Lung (tissue), 12 donors: ENCODE measurements around the gene INAFM2. TPM values are rescaled to one million over a fixed set of nuclear protein-coding genes. Genes with fewer than 3 reads are reported as not detected.

Source experiments
- ATAC-seq: fragments of 200-7000 bp; cut with Tn5 transposase; one replicate; pipeline ENCODE4 v1.9.1; 2020; ENCODE audit warnings: moderate number of reproducible peaks; ENCODE audit not compliant: insufficient read depth, low FRiP score
- DNase-seq, 3 donors: peaks; one replicate each; pipeline ENCODE4 v3.0.0-alpha.2; 2013 to 2017
- H3K27ac ChIP-seq, 2 donors: one replicate each; pipeline ENCODE4 v1.5.1; 2013; ENCODE audit warnings: mild to moderate bottlenecking in 2 of 2, moderate library complexity in 2 of 2, control low read depth in 1 of 2, inconsistent platforms in 1 of 2, low read depth in 1 of 2, low read length in 1 of 2
- H3K27me3 ChIP-seq, 3 donors: one replicate each; pipeline ENCODE4 v1.5.1; 2013; ENCODE audit warnings: low read length in 2 of 3; ENCODE audit not compliant: control insufficient read depth in 3 of 3, insufficient read depth in 3 of 3
- H3K36me3 ChIP-seq, 4 donors: one replicate each; pipeline ENCODE4 v1.5.1; 2013; ENCODE audit warnings: low read length in 4 of 4, mild to moderate bottlenecking in 1 of 4, moderate library complexity in 1 of 4; ENCODE audit not compliant: control insufficient read depth in 4 of 4, insufficient read depth in 4 of 4
- H3K4me1 ChIP-seq, 5 donors: one replicate each; pipeline ENCODE4 v1.5.1; 2013; ENCODE audit warnings: low read length in 5 of 5, mild to moderate bottlenecking in 2 of 5, moderate library complexity in 1 of 5; ENCODE audit not compliant: control insufficient read depth in 5 of 5, insufficient read depth in 5 of 5
- H3K4me3 ChIP-seq: one replicate; pipeline ENCODE4 v1.5.1; 2013; ENCODE audit warnings: mild to moderate bottlenecking, control low read depth, moderate library complexity
- H3K9ac ChIP-seq, 2 donors: one replicate each; pipeline ENCODE4 v1.5.1; 2013; ENCODE audit warnings: low read length in 2 of 2, control low read depth in 1 of 2; ENCODE audit not compliant: insufficient read depth in 1 of 2
- H3K9me3 ChIP-seq, 4 donors: one replicate each; pipeline ENCODE4 v1.5.1; 2013; ENCODE audit warnings: low read length in 3 of 4, mild to moderate bottlenecking in 1 of 4, moderate library complexity in 1 of 4; ENCODE audit not compliant: control insufficient read depth in 4 of 4, insufficient read depth in 3 of 4
- WGBS, 2 donors: extraction: QIAGEN DNeasy Blood & Tissue Kit; methylation state at CpG; one replicate each; pipeline ENCODE4 v1.1.7; 2013; 5-methylcytosine and 5-hydroxymethylcytosine counted together
- polyA plus RNA-seq, 2 donors: library from polyadenylated mRNA; stranded (reverse); fragments of 200-250 nt; gene quantifications; one replicate each; pipeline ENCODE4 v1.2.1, GENCODE V29; 2013
- total RNA-seq, 2 donors: library from RNA; depleted of rRNA in 1 of 2; stranded (reverse); fragments of >200 nt in 1 of 2; gene quantifications; one replicate each; pipeline ENCODE4 v1.2.1, GENCODE V29; 2014 to 2021
- TF ChIP-seq, protein P1 (sequence below): IDR thresholded peaks from 2 replicates; pipeline ENCODE4 v1.5.1; 2012; ENCODE audit warnings: mild to moderate bottlenecking; ENCODE audit errors: control extremely low read depth, extremely low read depth
- donor health status: control.
- donor health status: control.
- donor health status: Bipolar disorder and iron deficiency.
- donor health status: healthy.
- donor health status: DM: yes; HTN: yes; CAD: no.

INAFM2 gene
- total and polyA plus RNA-seq, 4 donors = 12.8 to 31.1 (median 19.0) TPM

DNA sequence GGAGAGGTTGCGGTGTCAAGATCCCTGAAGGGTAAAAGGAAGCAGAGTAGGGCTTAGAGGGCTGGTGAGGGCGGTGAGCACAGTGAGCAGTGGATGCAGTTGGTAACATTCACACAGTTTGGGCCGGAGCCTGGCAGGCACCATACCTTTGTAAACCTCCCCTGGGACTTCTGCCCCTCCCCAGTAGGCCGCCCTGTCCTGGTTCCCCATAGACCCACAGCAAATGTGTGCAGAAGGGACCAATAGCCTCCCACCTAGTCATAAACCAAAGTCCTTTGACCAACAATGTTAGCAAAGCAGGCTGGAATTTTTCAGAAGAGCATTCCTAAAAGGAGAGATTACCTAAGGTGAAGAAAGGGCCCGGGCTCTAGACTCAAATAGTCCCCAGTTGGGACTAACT, 25.7 kb downstream of the INAFM2 start:
- 92% methylated on average over 5 of the region's 5 CpGs for WGBS, 2 donors
- Histone ChIP-seq H3K27me3 (peaks cover 0 to 6% (median 0%) of the 10 kb centered on the region in 3 donors), H3K9ac (no peak overlapping the region), H3K9me3 (no peaks in the 10 kb centered on the region), H3K4me1 (peaks cover 0 to 5% (median 1%) of the 10 kb centered on the region in 5 donors), H3K27ac (no peak overlapping the region), H3K4me3 (no peak overlapping the region), H3K36me3 (no peaks in the 10 kb centered on the region)
- DNase-seq (no peak), ATAC-seq (no peak)
- TF ChIP-seq, protein P1, sequence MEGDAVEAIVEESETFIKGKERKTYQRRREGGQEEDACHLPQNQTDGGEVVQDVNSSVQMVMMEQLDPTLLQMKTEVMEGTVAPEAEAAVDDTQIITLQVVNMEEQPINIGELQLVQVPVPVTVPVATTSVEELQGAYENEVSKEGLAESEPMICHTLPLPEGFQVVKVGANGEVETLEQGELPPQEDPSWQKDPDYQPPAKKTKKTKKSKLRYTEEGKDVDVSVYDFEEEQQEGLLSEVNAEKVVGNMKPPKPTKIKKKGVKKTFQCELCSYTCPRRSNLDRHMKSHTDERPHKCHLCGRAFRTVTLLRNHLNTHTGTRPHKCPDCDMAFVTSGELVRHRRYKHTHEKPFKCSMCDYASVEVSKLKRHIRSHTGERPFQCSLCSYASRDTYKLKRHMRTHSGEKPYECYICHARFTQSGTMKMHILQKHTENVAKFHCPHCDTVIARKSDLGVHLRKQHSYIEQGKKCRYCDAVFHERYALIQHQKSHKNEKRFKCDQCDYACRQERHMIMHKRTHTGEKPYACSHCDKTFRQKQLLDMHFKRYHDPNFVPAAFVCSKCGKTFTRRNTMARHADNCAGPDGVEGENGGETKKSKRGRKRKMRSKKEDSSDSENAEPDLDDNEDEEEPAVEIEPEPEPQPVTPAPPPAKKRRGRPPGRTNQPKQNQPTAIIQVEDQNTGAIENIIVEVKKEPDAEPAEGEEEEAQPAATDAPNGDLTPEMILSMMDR = no peak

DNA sequence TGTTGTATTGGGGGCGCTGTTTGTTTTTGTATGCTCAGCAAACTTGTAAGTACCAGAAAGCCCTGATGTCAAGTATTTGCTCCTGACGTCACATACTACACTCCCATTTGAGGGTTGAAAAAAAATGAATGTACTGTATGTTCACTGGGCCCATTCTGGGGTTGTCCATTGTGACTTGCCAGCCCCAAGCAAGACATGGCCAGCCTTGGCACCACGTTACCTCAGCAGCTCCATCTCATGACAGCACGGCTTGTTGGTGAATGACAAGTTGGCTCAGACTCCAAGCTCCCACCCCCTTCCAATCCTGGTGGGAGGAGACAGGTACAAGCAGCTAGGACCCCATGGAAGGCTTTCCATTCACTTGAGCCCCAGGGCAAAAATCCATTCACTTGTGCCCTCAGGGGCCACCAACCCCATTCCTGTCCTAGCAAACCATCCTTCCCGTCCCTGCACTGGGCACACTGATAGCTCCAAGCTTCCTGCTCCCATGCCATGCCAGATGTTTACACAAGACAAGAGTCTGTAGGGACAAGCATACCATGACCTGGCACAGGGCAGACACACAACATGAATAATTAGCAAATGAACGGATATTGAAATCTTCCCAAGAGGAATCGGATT, 28.9 kb downstream of the INAFM2 start:
- H3K9ac ChIP-seq = no peak overlapping the region
- no peak for ATAC-seq
- 70 to 89% methylated on average over 7 of the region's 7 CpGs for WGBS, 2 donors

DNA sequence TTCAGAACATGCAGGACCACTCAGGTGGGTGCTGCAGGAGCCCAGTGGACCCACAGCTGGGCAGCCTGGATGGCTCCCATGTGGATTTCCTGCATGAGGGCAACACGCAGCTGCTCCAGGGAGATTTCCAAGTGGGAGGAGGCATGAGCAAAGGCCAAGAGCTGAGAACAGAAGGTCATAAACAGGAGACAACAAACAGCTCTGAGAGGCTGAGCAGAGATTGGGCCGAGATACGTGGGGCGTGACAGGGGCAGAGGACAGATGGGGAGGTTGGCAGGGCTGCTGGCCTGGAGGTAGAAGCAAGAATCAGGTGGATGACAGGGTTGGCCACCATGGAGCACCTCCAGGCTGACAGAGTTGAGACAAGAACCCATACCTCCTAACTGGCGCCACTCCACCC, 30.2 kb downstream of the INAFM2 start:
- no peak for DNase-seq
- H3K4me3 ChIP-seq = no peak overlapping the region
- TF ChIP-seq, protein P1 = no peak
- peaks cover 0 to 8% (median 0%) of the 10 kb centered on the region in 3 donors for H3K27me3 ChIP-seq
- 76 to 82% methylated on average over 5 of the region's 5 CpGs for WGBS, 2 donors
- H3K36me3 ChIP-seq = no peaks in the 10 kb centered on the region
- ATAC-seq = no peak
- no peak overlapping the region for H3K27ac ChIP-seq
- peaks cover 0 to 17% (median 0%) of the 10 kb centered on the region in 5 donors for H3K4me1 ChIP-seq
- H3K9me3 ChIP-seq = no peaks in the 10 kb centered on the region
- no peak overlapping the region for H3K9ac ChIP-seq

More for the DNA sequence above, 28.9 kb downstream of the INAFM2 start:
- TF ChIP-seq, protein P1 = no peak
- no peak for DNase-seq
- Histone ChIP-seq H3K9me3 (no peaks in the 10 kb centered on the region), H3K4me3 (no peak overlapping the region), H3K36me3 (no peaks in the 10 kb centered on the region), H3K4me1 (peaks cover 0 to 10% (median 0%) of the 10 kb centered on the region in 5 donors), H3K27me3 (peaks cover 0 to 6% (median 0%) of the 10 kb centered on the region in 3 donors), H3K27ac (no peak overlapping the region)
